ENCODE results near the gene MAP7D2.

Gene MAP7D2

DNA sequence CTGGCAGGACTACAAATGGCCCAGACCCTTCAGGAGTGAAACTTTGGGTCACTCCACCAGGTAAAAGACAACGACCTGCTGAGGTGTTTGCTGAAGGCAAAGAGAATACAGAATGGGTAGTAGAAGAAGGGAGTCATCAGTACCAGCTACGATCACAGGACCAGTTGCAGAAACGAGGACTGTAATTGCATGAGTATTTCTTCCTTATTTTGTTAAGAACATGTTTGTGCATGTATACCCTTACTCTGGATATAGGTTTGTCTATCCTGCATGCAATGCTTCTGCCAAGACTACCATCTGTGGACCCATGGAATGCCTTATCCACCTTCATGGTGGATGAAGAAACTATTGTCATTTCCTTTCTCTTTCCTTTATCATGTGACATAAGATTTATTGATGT is 77.7 kb downstream of the MAP7D2 start:
- DNase-seq (ENCODE audit: low spot score) = no peak

DNA sequence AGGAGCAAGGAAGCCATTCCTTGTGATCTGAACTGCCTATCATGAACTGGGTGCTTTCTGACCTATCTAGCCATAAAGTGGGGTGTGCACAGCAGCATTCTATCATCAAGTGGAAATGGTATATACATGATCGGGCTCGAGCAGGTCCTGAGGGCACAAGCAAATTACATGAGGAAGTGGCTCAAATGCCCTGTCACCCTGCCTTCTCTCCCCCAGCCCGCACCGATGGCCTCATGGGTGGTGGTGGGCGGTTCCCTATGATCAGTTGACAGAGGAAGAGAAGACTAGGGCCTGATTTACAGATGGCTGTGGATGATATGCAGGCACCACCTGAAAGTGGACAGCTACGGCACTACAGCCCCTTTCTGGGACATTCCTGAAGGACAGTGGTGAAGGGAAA is 79.5 kb downstream of the MAP7D2 start:
- no peak for DNase-seq (ENCODE audit: low spot score)

DNA sequence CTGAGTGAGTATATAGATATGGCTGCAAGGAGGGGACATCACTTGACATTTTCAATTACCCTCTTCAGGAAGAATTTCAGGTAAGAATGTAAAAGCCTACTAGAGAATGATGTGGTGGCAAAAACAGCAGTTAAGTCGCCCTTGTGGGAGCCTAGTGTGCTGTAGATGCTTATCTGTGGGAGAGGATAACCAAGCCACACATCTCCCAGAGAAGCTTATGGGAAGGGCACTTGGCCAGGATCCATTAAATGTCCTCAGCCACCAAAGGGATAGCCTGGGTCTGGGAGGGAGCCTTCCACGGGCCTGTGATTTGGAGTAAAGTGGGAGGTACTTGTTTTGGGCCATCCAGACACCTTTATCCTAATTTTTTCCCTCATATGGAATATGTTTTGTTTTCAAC is 84.5 kb downstream of the MAP7D2 start:
- no peak for DNase-seq (ENCODE audit: low spot score)

DNA sequence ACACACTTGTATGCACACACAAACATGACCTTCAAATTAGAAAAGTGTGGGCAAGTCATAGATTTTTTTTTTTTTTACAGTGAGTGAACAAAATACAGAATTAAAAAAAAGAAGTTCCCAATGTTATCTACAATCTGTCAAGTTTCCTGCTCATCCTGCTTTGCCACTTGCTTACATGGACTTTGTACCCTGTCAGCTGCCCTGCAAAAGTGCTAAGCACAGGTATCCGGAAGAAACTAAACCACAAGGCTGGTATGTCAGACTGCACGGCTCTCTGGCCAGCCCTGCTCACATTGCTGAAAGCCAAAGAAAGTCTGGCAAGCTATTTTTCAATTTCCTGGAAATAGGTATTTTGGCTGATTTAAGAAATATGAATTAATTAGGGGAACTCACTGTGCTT is 87.0 kb downstream of the MAP7D2 start:
- DNase-seq (ENCODE audit: low spot score) = no peak

DNA sequence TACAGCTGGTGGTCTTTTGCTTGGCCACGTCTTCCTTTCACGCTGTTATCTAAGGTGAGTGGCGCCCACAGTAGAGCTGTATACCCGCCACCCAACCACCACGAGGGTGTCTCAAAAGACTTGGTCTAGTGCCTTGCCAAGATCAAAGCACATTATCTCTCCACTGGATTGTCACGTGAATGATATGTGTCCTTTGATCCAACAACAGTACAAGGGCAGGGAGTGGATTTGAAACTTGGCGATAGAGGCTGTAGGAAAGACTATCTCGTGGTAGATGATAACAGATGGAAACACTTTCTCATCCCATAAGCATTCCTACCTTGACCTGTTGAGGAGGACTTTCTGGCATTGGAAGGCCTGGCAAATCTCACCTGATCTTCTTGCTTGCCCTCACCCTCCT is 88.1 kb downstream of the MAP7D2 start:
- DNase-seq (ENCODE audit: low spot score) = no peak

DNA sequence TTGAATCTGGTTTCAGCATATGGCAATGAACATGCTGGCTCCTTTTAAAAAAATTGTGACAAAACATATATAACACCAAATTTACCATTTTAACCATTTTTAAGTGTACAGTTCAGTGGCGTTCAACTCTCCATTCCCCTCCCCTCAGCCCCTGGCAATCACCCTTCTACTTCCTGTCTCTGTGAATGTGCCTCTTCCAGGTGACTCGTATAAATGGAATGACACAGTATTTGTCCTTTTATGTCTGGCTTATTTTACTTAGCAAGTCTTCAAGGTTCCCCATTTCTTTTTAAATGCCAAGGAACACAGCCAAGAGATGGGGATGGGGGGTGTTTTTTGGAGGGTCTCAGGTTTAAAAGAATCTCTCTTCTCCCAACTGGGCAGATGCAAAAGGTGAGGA is 90.4 kb downstream of the MAP7D2 start:
- no peak for DNase-seq (ENCODE audit: low spot score)

DNA sequence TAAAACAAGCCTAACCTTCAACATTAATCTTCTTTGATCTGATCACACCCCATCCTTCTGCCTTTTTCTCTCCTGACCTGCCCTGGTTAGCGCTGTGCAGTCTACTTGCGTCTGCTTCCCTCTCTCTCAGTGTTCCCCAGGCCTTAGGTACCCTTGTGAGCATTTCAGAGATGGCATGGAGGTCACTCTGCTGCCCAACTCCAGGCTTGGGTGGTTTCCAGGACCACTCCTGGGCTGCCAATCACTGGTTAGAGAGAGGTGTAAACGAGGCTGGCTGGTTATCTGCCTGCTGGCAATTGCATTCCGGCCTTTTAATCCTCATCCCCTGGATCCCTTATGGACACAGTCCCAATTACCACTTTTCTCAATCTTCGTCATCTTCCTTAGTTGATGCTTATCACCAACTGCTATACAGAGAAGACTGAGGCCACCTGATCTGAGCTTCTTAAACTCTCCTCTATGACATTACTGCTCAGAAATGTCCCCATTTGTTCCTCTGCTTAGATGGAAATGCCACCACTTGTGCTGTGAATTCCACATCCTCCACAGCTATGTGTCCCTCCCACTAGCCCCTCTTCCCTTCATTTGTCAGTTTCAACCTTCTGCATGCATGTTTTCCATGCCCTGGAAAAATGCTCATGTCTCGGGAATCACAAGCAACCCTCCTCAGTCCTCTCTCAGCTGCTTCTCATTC is 96.9 kb downstream of the MAP7D2 start:
- DNase-seq (ENCODE audit: low spot score) = no peak

DNA sequence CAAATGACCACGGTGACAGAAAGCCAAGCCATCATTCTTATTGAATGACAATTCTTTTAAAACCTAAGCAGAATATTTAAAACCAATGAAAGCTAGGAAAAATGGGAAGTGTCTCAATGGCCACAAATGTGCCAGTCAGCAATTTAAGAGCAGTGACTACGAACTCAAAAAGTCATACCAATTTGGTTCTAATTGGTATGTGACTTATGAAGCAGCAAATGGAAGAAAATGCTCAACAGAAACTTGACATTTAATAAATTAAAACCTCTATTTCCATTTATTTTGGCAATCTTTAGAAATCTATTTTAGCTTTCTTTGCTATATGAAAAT is 100.1 kb downstream of the MAP7D2 start:
- DNase-seq (ENCODE audit: low spot score) = no peak

DNA sequence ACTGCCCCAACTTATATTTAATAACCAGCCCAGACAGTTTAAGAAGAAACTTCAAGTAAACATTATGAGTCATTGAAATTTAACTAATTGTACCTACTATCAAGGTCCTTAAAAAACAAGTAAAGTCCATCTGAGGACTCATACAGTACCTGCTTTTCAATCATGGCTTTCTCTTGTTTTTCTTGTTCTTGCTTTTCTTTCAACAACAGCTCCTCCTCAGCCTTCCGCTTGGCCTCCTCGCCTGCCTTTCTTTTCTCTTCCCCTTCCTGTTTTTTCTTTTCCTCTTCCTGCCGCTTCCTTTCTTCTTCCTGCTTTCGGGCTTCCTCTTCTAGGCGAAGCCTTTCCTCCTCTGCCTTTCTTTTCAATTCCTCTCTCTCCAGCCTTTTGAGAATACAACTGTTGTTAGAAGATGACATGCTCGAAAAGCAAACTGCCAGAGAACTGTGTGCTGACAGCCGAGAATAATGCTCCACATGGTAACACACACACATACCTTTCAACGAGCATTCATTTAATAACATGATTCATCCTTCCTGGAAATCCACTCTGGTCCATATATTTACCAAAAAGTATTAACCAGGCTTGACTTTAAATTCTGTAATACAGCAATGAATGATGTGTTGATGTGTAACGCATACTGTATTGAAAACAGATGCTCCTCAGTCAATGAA is 100.6 kb downstream of the MAP7D2 start:
- no peak for DNase-seq (ENCODE audit: low spot score)

DNA sequence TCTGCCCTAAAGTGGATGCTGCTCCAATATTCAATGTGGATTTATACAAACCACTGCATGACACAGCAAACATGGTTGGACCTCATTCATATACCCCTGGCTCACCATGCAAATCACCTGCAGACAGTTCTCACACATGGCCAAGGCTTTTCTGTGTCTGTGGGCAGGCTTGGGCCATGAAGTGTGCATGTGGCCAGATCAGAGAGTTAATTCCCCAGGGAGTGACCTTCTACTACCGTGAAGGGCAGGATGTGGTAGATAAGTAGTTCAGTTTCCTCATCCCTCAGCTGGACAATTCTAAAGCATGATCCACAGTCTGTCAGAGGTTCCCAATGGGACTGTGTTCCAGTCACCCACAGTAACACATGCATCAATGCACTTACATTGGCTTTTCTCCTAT is 101.3 kb downstream of the MAP7D2 start:
- no peak for DNase-seq (ENCODE audit: low spot score)

DNA sequence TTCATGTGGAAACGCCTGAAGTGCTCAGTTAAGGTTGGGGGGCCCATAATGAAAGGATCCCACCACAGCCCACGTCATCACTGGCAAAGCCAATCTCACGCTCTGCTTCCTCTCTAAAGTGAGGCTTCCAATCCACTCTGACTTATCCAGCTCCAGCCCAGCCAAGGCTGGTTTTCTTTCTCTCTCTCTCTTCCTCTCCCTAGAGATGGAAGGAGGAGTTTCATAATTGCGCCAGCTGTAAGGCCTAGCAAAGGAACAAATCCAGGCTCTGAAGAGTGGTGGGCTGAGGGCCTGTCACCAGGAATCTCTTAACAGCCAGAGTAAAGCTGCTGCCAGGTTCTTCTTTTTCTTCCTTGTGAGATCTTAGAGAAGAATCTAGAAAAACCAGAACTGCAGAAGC is 105.1 kb downstream of the MAP7D2 start:
- no peak for DNase-seq (ENCODE audit: low spot score)

DNA sequence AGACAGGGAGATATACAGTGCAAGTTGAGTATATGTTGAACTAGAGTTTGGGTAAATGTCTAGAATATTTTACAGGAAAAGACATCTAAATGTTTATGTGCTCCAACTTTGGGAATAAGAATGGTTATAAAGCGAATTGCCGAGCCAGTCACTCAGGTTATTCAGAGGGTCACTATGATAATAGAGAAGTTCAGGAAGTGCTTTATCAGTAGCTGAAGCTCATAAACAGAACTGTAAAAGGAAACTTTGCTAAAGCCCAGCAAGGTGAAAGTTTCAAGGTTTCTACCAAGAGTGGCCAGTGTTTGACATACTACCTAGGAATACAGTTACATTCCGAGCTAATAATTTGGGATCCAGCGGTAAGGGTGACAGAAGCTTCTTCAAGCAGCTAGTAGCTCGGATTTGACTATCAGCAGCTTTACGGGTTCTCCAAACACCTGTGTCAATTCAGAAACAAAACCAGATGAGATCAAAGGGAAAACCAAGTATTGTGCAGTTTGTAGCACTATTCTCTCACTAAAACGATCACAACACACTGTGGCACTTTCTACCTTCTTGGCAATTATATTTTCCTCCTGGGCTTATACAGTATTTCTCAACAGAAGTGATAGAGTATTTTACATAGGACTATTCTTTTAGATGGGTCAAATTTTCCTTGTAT is 108.6 kb downstream of the MAP7D2 start:
- no peak for DNase-seq (ENCODE audit: low spot score)

DNA sequence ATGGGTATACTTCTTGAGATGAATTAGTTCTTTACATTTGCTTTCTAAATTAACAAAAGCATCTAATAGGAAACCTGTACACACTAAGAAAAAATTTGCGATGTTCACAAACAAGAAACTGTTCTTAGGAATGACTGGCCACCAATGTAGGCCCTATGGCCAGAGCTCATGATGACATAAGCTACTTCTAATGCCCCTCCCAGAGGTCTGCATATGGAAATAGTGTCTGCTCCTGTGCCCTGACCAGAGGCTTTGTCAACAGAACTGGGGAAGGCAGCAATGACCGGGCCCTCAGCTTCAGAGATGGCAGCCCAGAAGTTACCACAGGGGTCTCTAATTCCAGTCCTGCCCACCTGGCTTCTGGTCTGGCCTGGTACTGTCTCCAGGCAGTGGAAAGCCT is 110.8 kb downstream of the MAP7D2 start:
- DNase-seq (ENCODE audit: low spot score) = no peak

DNA sequence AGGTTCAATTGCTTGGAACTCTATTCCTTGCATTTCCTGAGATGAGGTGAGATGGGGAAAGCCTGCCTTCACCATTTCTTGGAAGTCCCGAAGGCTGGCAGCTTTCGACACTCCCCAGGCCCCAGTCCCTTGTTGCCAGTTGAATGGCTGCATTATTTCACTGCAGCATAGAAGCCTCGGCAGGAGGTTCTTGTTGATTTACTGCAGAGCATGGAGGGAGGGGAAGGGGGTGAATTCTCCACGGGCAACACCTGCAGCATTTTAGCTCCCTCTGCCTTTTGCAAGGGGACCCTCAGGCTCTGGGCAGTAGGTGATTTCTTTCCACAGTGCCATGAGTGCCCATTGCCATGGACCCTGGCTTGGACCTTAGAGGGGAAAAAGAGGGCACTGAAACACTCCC is 115.1 kb downstream of the MAP7D2 start:
- DNase-seq (ENCODE audit: low spot score) = no peak

DNA sequence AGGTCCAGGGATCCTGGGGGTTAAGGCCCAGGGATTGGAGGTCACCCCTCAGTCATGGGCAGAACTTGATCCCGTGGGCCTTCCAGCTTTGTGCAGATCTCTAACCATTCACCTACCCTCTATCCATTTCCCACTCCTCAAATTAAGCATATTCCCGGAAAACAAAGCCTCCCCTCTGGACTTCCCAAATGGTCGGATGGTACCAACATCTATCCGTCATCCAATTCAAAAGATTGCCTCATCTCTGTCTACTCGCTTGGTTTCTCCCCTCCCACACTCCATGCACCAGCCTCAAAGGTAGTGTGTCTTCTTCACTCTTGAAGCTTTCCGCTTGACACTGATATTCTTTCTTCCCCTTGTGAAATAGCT is 125.4 kb downstream of the MAP7D2 start:
- peak; percentile 9 for DNase-seq (ENCODE audit: low spot score)

DNA sequence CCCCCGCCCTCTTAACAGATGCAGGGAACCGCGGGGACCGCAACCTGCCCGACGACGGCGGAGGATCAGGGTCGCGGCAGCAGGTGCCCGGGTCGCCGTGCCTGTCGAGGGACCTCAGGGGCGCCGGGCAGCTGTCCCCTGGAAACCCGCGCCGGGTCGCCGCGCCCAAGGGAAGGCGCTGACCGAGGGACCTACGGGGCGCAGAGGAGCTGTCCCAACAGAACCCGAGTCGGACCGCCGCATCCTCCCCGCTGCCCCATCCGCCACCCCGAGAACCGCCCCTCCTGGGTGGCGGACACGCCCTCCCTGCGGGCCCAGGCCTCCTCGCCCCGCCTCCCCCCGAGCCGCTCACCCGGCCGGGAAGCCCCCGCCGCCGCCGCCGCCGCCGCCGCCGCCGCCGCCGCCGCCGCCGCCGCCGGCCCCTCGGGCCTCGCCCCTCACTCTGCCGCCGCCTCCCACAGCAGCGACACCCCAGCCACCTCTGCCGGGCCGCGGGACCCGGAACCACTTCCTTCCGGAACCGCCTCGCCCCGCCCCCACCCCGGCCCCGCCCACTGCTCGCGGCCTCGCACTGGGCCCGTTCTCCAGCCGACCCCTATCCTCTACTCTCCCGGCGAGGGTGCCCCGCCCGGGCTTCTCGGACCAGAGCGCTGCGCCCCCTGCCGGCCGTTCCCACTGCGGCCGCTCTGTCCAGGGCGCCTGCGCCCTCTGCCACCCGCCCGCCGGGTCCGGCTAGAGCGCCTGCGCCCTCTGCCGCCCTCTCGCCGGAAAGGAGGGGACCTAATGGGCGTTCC is 126.0 kb downstream of the MAP7D2 start, which contains the start of gene BCLAF3:
BCLAF3 (minus strand) TSS at position 506 of the 794 bp plus-strand sequence. CDS start 20,797 bp downstream, outside the sequence.
- peak; percentile 87 for DNase-seq (ENCODE audit: low spot score)

DNA sequence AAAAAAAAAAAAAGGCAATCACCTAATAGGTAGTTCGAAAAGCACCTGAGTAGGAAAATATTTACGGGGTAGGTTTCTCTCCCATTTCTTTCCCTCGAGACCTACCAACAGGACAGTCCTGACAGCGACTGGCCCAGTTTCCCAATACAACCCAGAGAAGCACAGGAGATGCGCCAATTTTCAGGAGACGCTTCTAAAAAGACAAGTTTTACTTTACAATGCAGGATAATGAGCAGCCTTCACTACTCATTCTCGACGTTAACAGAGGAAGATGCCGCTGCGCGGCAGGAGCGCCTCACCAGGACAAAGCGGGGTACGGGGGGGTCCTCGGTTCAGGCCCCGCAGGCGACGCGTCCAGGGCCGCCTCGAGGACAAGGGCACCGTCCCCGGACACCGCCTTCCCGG is 126.6 kb downstream of the MAP7D2 start:
- peak; percentile 18 for DNase-seq (ENCODE audit: low spot score)

DNA sequence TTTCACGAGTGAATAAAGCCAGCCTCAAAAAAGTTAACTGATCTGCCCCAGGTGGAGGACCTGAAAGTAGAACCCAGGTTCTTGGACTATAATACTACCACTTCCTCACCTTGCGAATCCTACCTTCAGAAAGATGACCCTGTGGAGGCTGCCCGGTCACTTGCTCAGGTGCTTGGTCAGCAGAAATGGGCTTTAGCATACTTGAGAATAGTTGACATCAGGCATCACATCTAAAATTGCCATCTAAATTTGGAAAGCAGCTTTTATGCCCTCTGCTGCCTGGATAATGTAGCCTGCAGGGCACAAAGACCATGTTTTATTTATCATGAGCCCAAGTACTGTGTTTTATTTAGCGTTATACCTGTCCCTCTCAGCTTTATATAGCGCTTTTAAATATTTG is 128.9 kb downstream of the MAP7D2 start:
- no peak for DNase-seq (ENCODE audit: low spot score)

DNA sequence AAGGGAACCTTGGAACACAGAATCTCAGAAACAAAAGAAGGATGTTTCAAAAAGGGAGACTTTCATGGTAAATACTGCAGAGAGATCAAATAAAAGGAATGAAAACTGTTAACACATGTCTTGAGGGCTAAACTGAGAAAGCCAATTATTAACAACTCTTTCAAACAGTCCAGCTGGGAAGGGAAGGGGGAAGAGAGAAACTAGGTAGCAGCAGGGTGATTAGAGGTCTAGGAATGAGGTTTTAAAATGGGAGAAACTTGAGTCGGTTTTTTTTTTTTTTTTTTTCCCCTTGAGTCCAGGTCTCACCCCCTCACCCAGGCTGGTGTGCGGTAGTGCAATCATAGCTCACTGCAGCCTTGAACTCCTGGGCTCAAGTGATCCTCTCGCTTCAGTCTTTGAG is 130.2 kb downstream of the MAP7D2 start:
- no peak for DNase-seq (ENCODE audit: low spot score)

DNA sequence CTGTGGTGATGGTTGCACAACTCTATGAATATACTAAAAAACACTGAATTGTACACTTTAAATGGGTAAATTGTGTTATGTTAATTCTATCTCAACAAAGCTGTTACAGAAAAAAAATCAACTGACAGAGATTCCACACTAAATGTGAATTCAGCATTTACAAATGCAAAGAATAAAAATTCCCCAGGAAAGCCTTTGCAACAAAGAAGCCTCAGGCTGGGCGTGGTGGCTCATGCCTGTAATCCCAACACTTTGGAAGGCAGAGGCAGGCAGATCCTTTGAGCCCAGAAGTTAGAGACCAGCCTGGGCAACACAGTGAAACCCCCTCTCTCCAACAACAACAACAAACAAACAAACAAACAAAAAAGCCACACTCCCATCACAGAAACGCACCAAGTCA is 134.8 kb downstream of the MAP7D2 start:
- DNase-seq (ENCODE audit: low spot score) = no peak

DNA sequence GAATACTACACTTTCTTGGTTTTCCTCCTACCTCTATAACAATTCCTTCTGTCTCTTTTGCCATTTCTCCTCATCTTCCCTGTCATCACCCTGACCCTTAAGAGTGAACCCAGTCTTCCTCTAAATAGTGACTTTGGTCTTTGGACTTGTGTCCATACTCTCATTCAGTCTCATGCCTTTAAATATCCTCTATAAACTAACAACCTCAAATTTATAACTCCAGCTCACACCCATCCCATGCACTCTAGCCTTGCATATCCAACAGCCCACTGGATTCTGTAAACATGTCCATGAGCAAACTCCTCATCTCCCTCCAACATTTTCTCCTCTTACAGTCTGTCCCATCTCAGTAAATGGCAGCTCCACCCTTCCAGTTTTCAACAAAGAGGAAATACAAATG is 140.9 kb downstream of the MAP7D2 start:
- DNase-seq (ENCODE audit: low spot score) = no peak

DNA sequence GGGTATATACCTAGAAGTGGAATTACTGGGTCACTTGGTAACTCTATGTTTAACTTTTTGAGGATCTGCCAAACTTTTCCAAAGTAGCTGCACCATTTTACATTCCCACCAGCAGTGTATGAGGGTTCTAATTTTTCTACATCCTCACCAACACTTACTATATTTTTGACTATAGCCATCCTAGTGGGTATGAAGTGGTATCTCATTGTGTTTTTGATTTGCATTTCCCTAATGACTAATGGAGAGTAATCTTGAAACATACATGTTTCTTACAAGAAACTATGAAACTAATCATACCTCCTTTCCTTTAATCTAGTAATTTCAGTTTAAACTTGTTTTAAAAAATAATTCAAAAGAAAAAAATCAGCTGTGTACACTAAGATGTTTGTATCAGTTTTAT is 143.7 kb downstream of the MAP7D2 start:
- no peak for DNase-seq (ENCODE audit: low spot score)

DNA sequence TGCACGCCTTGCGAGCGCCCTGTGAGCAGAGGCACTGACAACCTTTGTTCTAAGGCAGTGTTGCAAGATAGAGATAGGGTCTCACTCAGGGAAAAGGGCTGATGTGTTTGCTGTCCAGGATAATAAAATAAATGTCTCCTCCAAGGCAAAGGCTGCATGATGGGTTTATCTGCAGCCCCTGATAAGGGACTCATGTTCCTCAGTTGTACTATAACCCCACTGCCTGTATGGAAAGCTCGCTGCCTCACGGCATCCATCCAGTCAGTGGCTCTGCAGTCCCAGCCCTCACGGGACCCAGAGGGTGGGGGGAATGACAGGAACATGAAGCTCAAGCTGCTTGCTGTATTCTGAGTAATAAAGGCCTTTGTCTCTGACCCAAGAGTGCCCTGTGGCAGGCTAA is 148.4 kb downstream of the MAP7D2 start:
- DNase-seq (ENCODE audit: low spot score) = no peak
